ENCODE data around the gene CLIC3.

The CLIC3 gene

GRCh38 chr9:137015540-137015930 lies 19.2 kb upstream of the CLIC3 start:
- FAIRE-seq = no peak

GRCh38 chr9:137014776-137015539 lies 18.6 kb upstream of the CLIC3 start:
- DNase-seq (ENCODE audit: insufficient read length, low spot score) = no peak
- TF ChIP-seq CTCF (IDR thresholded peaks at IDR 0.05; ENCODE audit: insufficient read depth, missing control alignments) = no peak
- no peak for FAIRE-seq

More at GRCh38 chr9:137015540-137015930, 19.2 kb upstream of the CLIC3 start:
- TF ChIP-seq CTCF (IDR thresholded peaks at IDR 0.05; ENCODE audit: insufficient read depth, missing control alignments) = no peak
- DNase-seq (ENCODE audit: insufficient read length, low spot score) = no peak

GRCh38 chr9:137014166-137014565 lies 17.8 kb upstream of the CLIC3 start:
- no peak for DNase-seq (ENCODE audit: insufficient read length, low spot score)
- no peak for FAIRE-seq
- no peak for TF ChIP-seq CTCF (IDR thresholded peaks at IDR 0.05; ENCODE audit: insufficient read depth, missing control alignments)

- FAIRE-seq (no peak), DNase-seq (ENCODE audit: insufficient read length, low spot score) (no peak)
- no peak for TF ChIP-seq CTCF (IDR thresholded peaks at IDR 0.05; ENCODE audit: insufficient read depth, missing control alignments)
Measured at GRCh38 chr9:137013571-137013940, 17.2 kb upstream of the CLIC3 start.

GRCh38 chr9:137012694-137013570 lies 16.6 kb upstream of the CLIC3 start:
- FAIRE-seq (no peak), DNase-seq (ENCODE audit: insufficient read length, low spot score) (no peak)
- TF ChIP-seq CTCF (IDR thresholded peaks at IDR 0.05; ENCODE audit: insufficient read depth, missing control alignments) = no peak

- DNase-seq (ENCODE audit: insufficient read length, low spot score) (no peak), FAIRE-seq (no peak)
- no peak for TF ChIP-seq CTCF (IDR thresholded peaks at IDR 0.05; ENCODE audit: insufficient read depth, missing control alignments)
Measured at GRCh38 chr9:137011907-137012675, 15.7 kb upstream of the CLIC3 start.
